Esophagus (tissue), 2 donors: ENCODE results near the gene RPS6KA4. TPM values are rescaled to one million over a fixed set of nuclear protein-coding genes. Genes with fewer than 3 reads are reported as not detected.

Source experiments
- H3K27ac ChIP-seq, 2 donors: one replicate each; pipeline ENCODE4 v1.5.1; 2013; ENCODE audit warnings: low read depth in 2 of 2, mild to moderate bottlenecking in 2 of 2, inconsistent platforms in 1 of 2, low read length in 1 of 2, moderate library complexity in 1 of 2
- H3K27me3 ChIP-seq, 2 donors: one replicate each; pipeline ENCODE4 v1.6.1; 2013; ENCODE audit warnings: low read length in 2 of 2, control low read depth in 1 of 2, mild to moderate bottlenecking in 1 of 2; ENCODE audit not compliant: insufficient read depth in 2 of 2, control insufficient read depth in 1 of 2
- H3K36me3 ChIP-seq, 2 donors: one replicate each; pipeline ENCODE4 v1.6.1; 2013; ENCODE audit warnings: low read length in 1 of 2; ENCODE audit not compliant: control insufficient read depth in 2 of 2, insufficient read depth in 2 of 2
- H3K4me1 ChIP-seq, 2 donors: one replicate each; pipeline ENCODE4 v1.6.1; 2013; ENCODE audit warnings: low read length in 1 of 2; ENCODE audit not compliant: control insufficient read depth in 2 of 2, insufficient read depth in 2 of 2
- H3K4me3 ChIP-seq, 2 donors: one replicate each; pipeline ENCODE4 v1.5.1; 2013; ENCODE audit warnings: low read length in 2 of 2, mild to moderate bottlenecking in 2 of 2, low read depth in 1 of 2, moderate library complexity in 1 of 2
- H3K9me3 ChIP-seq, 2 donors: one replicate each; pipeline ENCODE4 v1.6.1; 2013; ENCODE audit warnings: mild to moderate bottlenecking in 2 of 2, low read depth in 1 of 2, low read length in 1 of 2, moderate library complexity in 1 of 2; ENCODE audit not compliant: control insufficient read depth in 2 of 2, insufficient read depth in 1 of 2
- WGBS, 2 donors: extraction: QIAGEN DNeasy Blood & Tissue Kit; methylation state at CpG; one replicate each; pipeline ENCODE4 v1.1.7; 2013; 5-methylcytosine and 5-hydroxymethylcytosine counted together
- polyA plus RNA-seq, 2 donors: library from polyadenylated mRNA; stranded (reverse); fragments of 200-250 nt; gene quantifications; one replicate each; pipeline ENCODE4 v1.2.3, GENCODE V29; 2013
- donor health status: healthy with polysubstance abuse.
- donor health status: Bipolar disorder and iron deficiency.

RPS6KA4 gene
- polyA plus RNA-seq, 2 donors, result 28.5 to 31.2 TPM

DNA sequence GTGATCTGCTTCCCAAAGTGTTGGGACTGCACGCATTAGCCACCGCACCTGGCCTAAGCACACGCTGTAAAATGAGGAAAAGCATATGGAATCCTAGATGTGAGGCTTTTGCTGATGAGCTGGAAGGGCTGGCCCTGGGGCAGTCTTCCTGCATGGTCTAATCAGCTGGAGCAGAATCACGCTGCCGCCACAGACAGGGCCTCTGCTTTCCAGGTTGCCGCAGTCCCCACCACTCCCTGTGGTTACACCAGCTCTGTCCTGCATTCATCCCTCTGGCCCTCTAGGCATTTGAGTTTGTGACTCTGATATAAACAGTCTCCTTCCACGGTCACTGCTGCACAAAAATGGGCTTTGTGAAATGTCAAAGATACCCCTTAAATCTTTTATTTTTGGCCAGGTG lies 17.1 kb downstream of the RPS6KA4 start:
- peaks cover 6 to 7% of the 10 kb centered on the region in 2 donors for H3K4me1 ChIP-seq
- H3K4me3 ChIP-seq, result no peak overlapping the region
- no peaks in the 10 kb centered on the region for H3K9me3 ChIP-seq
- H3K27ac ChIP-seq, result no peak overlapping the region
- no peaks in the 10 kb centered on the region for H3K36me3 ChIP-seq
- WGBS, 2 donors, result 90 to 96% methylated on average over 7 of the region's 7 CpGs
- H3K27me3 ChIP-seq, result no peaks in the 10 kb centered on the region

DNA sequence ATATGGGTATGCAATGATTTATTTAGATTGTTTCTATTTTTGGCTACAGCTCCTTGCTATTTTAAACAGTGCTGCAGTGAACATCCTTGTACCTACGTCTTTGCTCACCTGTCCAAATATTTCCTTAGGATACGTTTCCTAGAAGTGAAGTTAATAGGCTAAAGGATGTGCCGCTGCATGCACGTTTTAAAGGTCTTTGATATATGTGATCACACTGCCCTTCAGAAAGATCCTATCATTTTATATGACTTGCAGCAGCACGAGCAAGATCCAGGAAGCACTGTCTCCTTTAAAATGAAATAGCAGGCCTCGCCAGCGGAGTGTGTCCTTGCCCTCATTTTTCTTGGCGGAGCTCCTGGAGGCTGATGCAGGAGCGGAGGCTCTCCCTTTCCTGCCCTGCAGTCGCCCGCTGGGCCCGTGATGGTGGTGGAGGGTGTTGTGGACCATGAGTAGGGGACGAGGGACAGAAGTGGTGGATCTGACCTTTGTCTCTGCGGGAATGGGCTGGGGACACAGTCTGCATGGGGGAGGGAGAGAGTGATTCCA lies 19.4 kb downstream of the RPS6KA4 start:
- no peak overlapping the region for H3K4me3 ChIP-seq
- H3K9me3 ChIP-seq, result no peaks in the 10 kb centered on the region
- H3K27me3 ChIP-seq, result no peaks in the 10 kb centered on the region
- H3K27ac ChIP-seq, result no peak overlapping the region
- 32 to 37% methylated on average over 14 of the region's 14 CpGs for WGBS, 2 donors
- no peaks in the 10 kb centered on the region for H3K36me3 ChIP-seq
- peaks cover 6 to 7% of the 10 kb centered on the region in 2 donors for H3K4me1 ChIP-seq

- H3K4me1 ChIP-seq, result peaks cover 6 to 7% of the 10 kb centered on the region in 2 donors
- no peak overlapping the region for H3K4me3 ChIP-seq
- H3K9me3 ChIP-seq, result no peaks in the 10 kb centered on the region
- no peaks in the 10 kb centered on the region for H3K36me3 ChIP-seq
- WGBS, 2 donors, result 52 to 54% methylated on average over 15 of the region's 15 CpGs
- no peaks in the 10 kb centered on the region for H3K27me3 ChIP-seq
- no peak overlapping the region for H3K27ac ChIP-seq
Observed at GRCh38 chr11:64379160-64379559, 20.2 kb downstream of the RPS6KA4 start.

DNA sequence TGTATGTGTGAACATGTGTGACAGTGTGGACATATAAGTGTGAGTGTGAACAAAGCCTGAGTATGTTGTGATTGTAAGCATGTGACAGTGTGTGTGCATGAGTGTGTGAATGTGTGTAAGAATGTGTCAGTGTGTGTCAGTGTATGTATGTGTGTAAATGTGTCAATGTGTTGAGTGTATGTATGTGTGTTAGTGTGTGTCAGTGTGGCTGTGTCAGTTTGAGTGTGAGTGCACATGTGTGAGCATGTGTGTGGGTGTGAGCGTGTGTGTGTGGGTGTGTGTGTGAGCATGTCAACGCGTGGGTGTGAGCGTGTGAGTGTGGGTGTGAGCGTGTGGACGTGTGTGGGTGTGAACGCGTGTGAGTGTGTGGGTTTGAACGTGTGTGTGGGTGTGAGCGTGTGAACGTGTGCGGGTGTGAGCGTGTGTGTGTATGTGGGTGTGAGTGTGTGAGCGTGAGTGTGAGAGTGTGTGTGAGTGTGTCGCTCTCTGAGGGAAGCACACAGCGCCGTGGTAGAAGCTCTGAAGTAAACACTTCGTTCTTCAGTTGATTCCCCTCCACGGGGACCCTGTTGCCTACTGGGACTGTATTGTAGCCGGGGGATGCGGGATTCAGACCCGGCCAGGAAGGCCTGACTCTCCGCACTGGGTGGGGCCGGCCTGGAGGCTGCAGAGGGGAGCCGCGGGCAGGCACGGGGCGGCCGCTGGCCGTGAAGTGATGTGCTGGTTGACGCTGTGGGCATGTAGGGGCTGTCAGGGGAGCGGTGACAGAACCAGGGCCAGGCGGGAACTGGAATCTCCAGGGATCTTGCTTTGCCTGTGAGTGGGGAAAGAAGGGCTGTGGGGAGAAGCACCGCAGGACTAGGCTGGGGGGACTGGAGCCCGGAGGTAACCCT lies 21.1 kb downstream of the RPS6KA4 start:
- no peaks in the 10 kb centered on the region for H3K9me3 ChIP-seq
- no peak overlapping the region for H3K27ac ChIP-seq
- WGBS, 2 donors, result 68 to 73% methylated on average over 35 of the region's 35 CpGs
- H3K4me3 ChIP-seq, result no peak overlapping the region
- no peaks in the 10 kb centered on the region for H3K36me3 ChIP-seq
- H3K27me3 ChIP-seq, result no peaks in the 10 kb centered on the region
- peaks cover 6 to 7% of the 10 kb centered on the region in 2 donors for H3K4me1 ChIP-seq

- Histone ChIP-seq H3K36me3 (no peaks in the 10 kb centered on the region), H3K4me3 (no peak overlapping the region), H3K4me1 (peaks cover 6 to 7% of the 10 kb centered on the region in 2 donors), H3K9me3 (no peaks in the 10 kb centered on the region), H3K27ac (no peak overlapping the region), H3K27me3 (no peaks in the 10 kb centered on the region)
- WGBS, 2 donors, result 77 to 80% methylated on average over 6 of the region's 6 CpGs
Observed at GRCh38 chr11:64381350-64381749, 22.4 kb downstream of the RPS6KA4 start.

- H3K27me3 ChIP-seq, result no peaks in the 10 kb centered on the region
- H3K4me1 ChIP-seq, result peaks cover 6 to 7% of the 10 kb centered on the region in 2 donors
- no peaks in the 10 kb centered on the region for H3K9me3 ChIP-seq
- H3K4me3 ChIP-seq, result no peak overlapping the region
- H3K27ac ChIP-seq, result no peak overlapping the region
- 73 to 75% methylated on average over 6 of the region's 6 CpGs for WGBS, 2 donors
- no peaks in the 10 kb centered on the region for H3K36me3 ChIP-seq
Observed at GRCh38 chr11:64382047-64382446, 23.1 kb downstream of the RPS6KA4 start.

- Histone ChIP-seq H3K9me3 (no peaks in the 10 kb centered on the region), H3K4me3 (no peak overlapping the region), H3K4me1 (peaks cover 6 to 7% of the 10 kb centered on the region in 2 donors), H3K36me3 (no peaks in the 10 kb centered on the region), H3K27ac (no peak overlapping the region), H3K27me3 (no peaks in the 10 kb centered on the region)
- 72% methylated on average over 8 of the region's 8 CpGs for WGBS, 2 donors
Observed at GRCh38 chr11:64382586-64382985, 23.6 kb downstream of the RPS6KA4 start.

DNA sequence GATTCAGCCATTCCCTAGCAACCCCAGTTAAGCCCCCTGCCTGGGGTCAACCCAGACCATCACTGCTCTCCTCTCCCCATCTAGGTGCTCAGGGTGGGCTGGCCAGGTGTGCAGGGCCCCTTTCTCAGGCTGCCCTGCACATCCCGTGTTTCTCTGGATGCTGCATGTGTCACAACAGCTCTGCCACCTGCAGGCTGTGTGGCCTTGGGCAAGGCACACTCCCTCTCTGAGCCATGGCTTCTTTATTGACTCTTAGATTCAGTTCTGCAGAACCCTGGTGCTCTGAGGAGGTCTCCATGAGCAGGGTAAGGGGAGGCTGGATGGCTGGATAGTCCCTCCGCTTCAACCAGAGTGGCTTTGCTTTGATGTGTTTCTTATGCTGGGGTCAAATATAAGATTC lies 24.6 kb downstream of the RPS6KA4 start:
- no peak overlapping the region for H3K27ac ChIP-seq

DNA sequence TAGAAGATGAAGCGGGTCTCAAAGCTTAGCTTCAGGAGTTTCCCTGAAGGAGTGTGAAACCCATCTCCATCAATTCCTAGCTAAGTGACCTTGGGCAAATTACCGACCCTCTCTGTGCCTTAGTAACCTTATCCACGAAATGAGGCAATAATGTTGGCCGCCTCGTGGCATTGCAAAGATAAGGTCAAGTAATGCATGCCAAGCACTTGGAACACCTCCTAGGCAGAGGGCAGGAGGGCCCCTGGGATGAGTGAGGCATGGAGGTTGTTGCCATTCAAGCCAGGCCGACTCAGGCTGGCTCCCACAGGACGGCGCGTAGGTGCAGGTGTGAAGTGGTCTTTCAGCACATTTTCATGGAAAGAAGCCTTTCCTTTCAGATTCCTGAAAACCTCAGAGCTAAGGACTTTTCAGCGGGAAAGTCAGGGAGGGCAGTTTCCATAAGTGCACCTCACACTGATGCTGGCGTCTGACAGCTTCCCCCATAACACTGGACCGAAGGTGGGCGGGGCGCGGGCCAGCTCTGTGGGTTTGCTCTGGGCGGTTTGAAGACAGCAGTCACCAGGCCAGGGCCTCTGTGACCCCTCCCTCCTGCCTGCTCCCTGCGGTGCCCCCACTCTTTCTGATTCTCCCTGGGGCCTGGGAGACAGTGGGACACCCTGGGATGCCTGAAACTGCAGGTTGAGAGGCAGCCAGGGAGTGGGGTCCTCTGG lies 25.2 kb downstream of the RPS6KA4 start:
- no peaks in the 10 kb centered on the region for H3K27me3 ChIP-seq
- no peak overlapping the region for H3K4me3 ChIP-seq
- 60 to 71% methylated on average over 17 of the region's 17 CpGs for WGBS, 2 donors
- H3K9me3 ChIP-seq, result no peaks in the 10 kb centered on the region
- no peak overlapping the region for H3K27ac ChIP-seq
- H3K36me3 ChIP-seq, result no peaks in the 10 kb centered on the region
- peaks cover under 1 to 2% of the 10 kb centered on the region in 2 donors for H3K4me1 ChIP-seq

More for the DNA sequence above, 24.6 kb downstream of the RPS6KA4 start:
- no peaks in the 10 kb centered on the region for H3K27me3 ChIP-seq
- WGBS, 2 donors, result 41 to 45% methylated on average over 2 of the region's 2 CpGs
- H3K4me3 ChIP-seq, result no peak overlapping the region
- no peaks in the 10 kb centered on the region for H3K9me3 ChIP-seq
- no peaks in the 10 kb centered on the region for H3K36me3 ChIP-seq
- peaks cover 5 to 6% of the 10 kb centered on the region in 2 donors for H3K4me1 ChIP-seq
